A673 (cell line): ENCODE results near the gene TRAP1. TPM values are rescaled to one million over a fixed set of nuclear protein-coding genes. Genes with fewer than 3 reads are reported as not detected.

Experiments
- BruUV-seq: library from RNA; stranded (reverse); fragments of 400-500 nt; replicated peaks from 2 replicates; lab custom pipeline; 2021; lab: Mats Ljungman, UMichigan
- CTCF ChIA-PET: fragments of 300-600 bp; sonication (Branson Sonifier 250); formaldehyde crosslinking; loops from one replicate; lab custom pipeline; 2022; ENCODE audit warnings: antibody characterized with exemption; lab: Charles Lee
- POLR2A ChIA-PET: fragments of 300-600 bp; sonication (Branson Sonifier 250); formaldehyde crosslinking; loops from one replicate; lab custom pipeline; 2022; ENCODE audit warnings: antibody characterized with exemption; ENCODE audit not compliant: low non-redundant PET; lab: Charles Lee
- DNase-seq: peaks from one replicate; pipeline ENCODE4 v3.0.0-alpha.2; 2015; ENCODE audit warnings: low spot score
- H3K27ac ChIP-seq: fragments of 200-600 bp; sonication (generic); 2 replicates; pipeline ENCODE4 v1.5.1; 2016; ENCODE audit warnings: mixed run types, low read depth, mild to moderate bottlenecking, mixed read lengths, antibody characterized with exemption, low read length; ENCODE audit not compliant: poor library complexity, severe bottlenecking
- H3K27me3 ChIP-seq: fragments of 200-600 bp; sonication (generic); replicated peaks from 2 replicates; pipeline ENCODE4 v1.6.1; 2017; ENCODE audit warnings: mixed run types, low read depth, mild to moderate bottlenecking, mixed read lengths, antibody characterized with exemption, low read length; ENCODE audit not compliant: insufficient read depth, poor library complexity
- H3K36me3 ChIP-seq: fragments of 200-600 bp; sonication (generic); 2 replicates; pipeline ENCODE4 v1.6.1; 2016; ENCODE audit warnings: mixed run types, mild to moderate bottlenecking, mixed read lengths, antibody characterized with exemption, low read length; ENCODE audit not compliant: insufficient read depth, poor library complexity, severe bottlenecking
- H3K4me1 ChIP-seq: fragments of 200-600 bp; sonication (generic); 2 replicates; pipeline ENCODE4 v1.6.1; 2017; ENCODE audit warnings: mixed run types, mild to moderate bottlenecking, mixed read lengths, antibody characterized with exemption, low read length; ENCODE audit not compliant: insufficient read depth, poor library complexity, severe bottlenecking
- H3K4me3 ChIP-seq: fragments of 200-600 bp; sonication (generic); 2 replicates; pipeline ENCODE4 v1.5.1; 2016; ENCODE audit warnings: low read depth, mixed run types, mild to moderate bottlenecking, mixed read lengths, low read length; ENCODE audit not compliant: poor library complexity, severe bottlenecking
- H3K9me3 ChIP-seq: fragments of 200-600 bp; sonication (generic); 2 replicates; pipeline ENCODE4 v1.6.1; 2016; ENCODE audit warnings: mixed run types, low read depth, mild to moderate bottlenecking, mixed read lengths, antibody characterized with exemption, low read length; ENCODE audit not compliant: poor library complexity, severe bottlenecking
- EZH2 ChIP-seq: fragments of 200-600 bp; sonication (generic); IDR thresholded peaks from 2 replicates; pipeline ENCODE4 v1.6.1; 2017; ENCODE audit warnings: borderline replicate concordance, low read depth, mild to moderate bottlenecking, mixed read lengths, antibody characterized with exemption, low read length; ENCODE audit not compliant: poor library complexity, severe bottlenecking
- intact Hi-C: fragments of 100-400 bp; cut with micrococcal nuclease; formaldehyde crosslinking; loops from one replicate; pipeline ENCODE4 v1.10.0; 2022; ENCODE audit not compliant: unreplicated experiment
- total RNA-seq: library from RNA; stranded (reverse); gene quantifications from 2 replicates; pipeline ENCODE4 v1.2.3, GENCODE V29; 2021
- TF ChIP-seq, protein P1 (sequence below): fragments of 300-800, 200-600 bp; sonication (generic); conservative IDR thresholded peaks from 2 replicates; pipeline ENCODE4 v1.5.1; 2017; ENCODE audit warnings: low read depth, mild to moderate bottlenecking, antibody characterized with exemption, low read length, moderate library complexity, mixed read lengths

TRAP1 gene
- total RNA-seq, 1 experiment from 2014 or later = 280 TPM

DNA sequence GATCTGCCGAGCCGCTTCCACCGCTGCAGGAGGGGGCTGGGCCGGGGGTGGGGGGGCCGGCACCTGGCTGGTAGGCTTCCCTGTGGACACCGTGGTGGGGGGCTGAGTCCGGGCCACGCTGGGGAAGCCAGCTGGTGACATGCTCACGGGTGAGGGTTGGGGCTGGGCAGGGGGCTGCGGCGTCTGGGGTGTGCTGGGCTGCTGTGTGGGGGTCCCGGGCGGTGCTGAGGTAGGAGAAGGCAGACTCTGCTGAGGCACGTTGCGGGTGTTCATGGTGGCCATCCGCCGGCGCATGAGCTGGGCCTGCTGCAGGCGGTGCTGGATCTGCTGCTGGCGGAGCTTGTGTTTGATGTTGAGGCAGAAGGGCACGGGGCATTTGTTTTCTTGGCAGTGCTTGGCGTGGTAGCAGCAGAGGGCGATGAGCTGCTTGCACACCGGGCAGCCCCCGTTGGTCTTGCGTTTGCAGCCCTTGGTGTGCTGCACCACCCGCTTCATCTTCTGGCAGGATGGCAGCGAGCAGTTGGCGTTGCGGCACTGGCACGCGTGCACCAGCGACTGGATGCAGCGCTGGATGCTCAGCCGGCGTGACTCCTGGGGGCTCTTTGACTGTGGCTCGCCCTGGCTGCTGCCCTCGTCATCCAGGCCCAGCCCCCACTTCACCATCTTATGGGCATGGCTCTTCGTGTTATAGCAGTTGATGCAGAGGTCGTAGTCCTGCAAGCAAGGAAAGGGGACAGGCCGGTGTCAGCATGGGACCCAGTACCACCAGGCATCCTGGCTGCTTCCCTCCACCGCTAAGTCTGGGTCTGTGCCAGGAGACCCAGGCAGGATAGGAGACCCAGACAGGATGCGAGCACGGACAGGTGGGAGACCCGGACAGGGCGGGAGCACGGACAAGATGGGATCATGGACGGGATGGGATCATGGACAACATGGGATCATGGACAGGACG, 12.1 kb upstream of the TRAP1 start:
- Histone ChIP-seq H3K4me1 (no peaks in the 10 kb centered on the region), H3K27me3 (no peaks in the 10 kb centered on the region), H3K9me3 (no peaks in the 10 kb centered on the region), H3K27ac (no peak overlapping the region), H3K4me3 (no peak overlapping the region), H3K36me3 (peaks cover 51% of the 10 kb centered on the region)
- DNase-seq = no peak
- POLR2A ChIA-PET = no interaction called here
- CTCF ChIA-PET = interaction anchor here (1.0 kb wide), 1 partner anchor 464 kb away, joined by 6 read pairs; no protein-coding TSS in a partner anchor
- intact Hi-C loops = no loop called here
- TF ChIP-seq, protein P1, sequence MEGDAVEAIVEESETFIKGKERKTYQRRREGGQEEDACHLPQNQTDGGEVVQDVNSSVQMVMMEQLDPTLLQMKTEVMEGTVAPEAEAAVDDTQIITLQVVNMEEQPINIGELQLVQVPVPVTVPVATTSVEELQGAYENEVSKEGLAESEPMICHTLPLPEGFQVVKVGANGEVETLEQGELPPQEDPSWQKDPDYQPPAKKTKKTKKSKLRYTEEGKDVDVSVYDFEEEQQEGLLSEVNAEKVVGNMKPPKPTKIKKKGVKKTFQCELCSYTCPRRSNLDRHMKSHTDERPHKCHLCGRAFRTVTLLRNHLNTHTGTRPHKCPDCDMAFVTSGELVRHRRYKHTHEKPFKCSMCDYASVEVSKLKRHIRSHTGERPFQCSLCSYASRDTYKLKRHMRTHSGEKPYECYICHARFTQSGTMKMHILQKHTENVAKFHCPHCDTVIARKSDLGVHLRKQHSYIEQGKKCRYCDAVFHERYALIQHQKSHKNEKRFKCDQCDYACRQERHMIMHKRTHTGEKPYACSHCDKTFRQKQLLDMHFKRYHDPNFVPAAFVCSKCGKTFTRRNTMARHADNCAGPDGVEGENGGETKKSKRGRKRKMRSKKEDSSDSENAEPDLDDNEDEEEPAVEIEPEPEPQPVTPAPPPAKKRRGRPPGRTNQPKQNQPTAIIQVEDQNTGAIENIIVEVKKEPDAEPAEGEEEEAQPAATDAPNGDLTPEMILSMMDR = no peak
- TF ChIP-seq EZH2 = no peak
- BruUV-seq = no TSS peak

DNA sequence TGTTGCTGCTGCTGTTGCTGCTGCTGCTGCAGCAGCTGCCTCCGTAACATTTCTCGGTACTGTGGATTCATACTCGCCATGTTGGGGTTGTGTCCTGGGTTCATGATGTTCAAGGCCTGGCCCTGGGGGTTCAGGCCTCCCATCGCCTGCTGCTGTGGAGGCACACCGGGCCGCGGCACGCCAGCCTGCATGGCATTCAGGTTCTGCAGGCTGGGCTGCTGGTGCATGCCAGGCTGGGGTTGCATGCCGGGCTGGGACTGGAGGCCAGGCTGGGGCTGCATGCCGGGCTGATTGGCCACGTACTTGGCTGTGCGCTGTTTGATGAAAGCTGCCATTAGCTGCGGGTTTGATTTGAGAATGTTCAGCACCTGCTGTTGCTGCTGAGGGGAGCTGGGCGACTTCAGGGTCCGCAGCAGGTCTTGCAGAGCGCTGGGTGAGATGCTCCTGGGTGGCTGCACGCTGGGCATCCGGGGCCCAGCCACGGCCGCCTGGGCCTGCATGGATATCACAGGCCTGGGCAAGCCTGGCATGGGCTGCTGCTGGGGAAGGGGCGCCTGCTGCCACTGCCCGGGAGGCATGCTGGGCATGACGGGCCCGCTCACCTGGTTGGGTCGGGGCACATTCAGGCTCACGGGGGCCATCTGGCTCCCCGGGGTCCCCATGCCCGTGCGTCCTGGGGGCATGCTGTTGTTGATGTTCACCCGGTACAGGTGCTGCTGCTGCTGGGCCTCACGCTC, 11.3 kb upstream of the TRAP1 start:
- H3K36me3 ChIP-seq = peaks cover 46% of the 10 kb centered on the region
- intact Hi-C loops = no loop called here
- H3K9me3 ChIP-seq = no peaks in the 10 kb centered on the region
- no peaks in the 10 kb centered on the region for H3K27me3 ChIP-seq
- H3K4me3 ChIP-seq = no peak overlapping the region
- TF ChIP-seq EZH2 = no peak
- TF ChIP-seq, protein P1 = no peak
- POLR2A ChIA-PET = no interaction called here
- no peak for DNase-seq
- BruUV-seq = no TSS peak
- H3K27ac ChIP-seq = no peak overlapping the region
- no peaks in the 10 kb centered on the region for H3K4me1 ChIP-seq
- CTCF ChIA-PET = interaction anchor here (1.0 kb wide), 1 partner anchor 463 kb away, joined by 6 read pairs; no protein-coding TSS in a partner anchor

DNA sequence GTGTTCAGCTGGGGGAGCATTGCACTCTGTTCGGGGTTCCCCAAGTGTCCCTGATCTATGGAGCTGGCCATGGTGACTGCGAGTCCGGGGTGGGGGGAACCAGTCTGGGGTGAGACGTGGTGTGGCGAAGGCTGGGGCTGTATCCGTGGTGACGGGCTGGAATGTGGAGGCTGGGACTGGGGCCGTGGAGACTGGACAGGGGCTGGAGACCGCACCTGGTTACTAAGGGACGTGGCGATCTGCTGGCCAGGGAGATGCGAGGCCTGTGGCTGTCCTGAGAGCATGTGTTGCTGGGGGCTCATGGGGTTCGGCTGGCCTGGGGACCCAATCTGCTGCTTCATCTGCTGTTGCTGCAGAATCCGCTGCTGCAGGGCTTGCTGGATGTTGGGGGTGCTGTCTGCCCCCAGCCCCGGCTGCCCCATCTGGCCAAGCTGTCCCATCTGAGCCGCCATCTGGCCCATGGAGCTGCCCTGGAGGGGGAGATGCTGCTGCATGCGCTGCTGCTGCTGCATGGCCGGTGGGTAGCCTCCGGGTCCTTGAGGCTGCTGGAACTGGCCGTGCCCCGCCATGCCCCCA, 10.6 kb upstream of the TRAP1 start:
- BruUV-seq = no TSS peak
- POLR2A ChIA-PET = no interaction called here

More for the DNA sequence above, 10.6 kb upstream of the TRAP1 start:
- no peaks in the 10 kb centered on the region for H3K27me3 ChIP-seq
- no peaks in the 10 kb centered on the region for H3K4me1 ChIP-seq
- H3K9me3 ChIP-seq = no peaks in the 10 kb centered on the region
- peaks cover 46% of the 10 kb centered on the region for H3K36me3 ChIP-seq
- no peak for DNase-seq
- intact Hi-C loops = no loop called here
- no peak overlapping the region for H3K27ac ChIP-seq
- CTCF ChIA-PET = no interaction called here
- H3K4me3 ChIP-seq = no peak overlapping the region
- TF ChIP-seq, protein P1 = no peak
- no peak for TF ChIP-seq EZH2
